HEK293T (cell line): ENCODE data around the gene CORO2A.

Experiments used
- ARNT ChIP-seq: fragments of 450-650 bp; IDR thresholded peaks from 2 replicates; pipeline ENCODE4 v1.6.1; 2017; ENCODE audit warnings: mild to moderate bottlenecking
- BHLHE40 ChIP-seq: fragments of 450-650 bp; IDR thresholded peaks from 2 replicates; pipeline ENCODE4 v1.6.1; 2016; ENCODE audit warnings: mild to moderate bottlenecking, moderate library complexity, borderline replicate concordance
- FOXA1 ChIP-seq: fragments of 450-650 bp; IDR thresholded peaks from 2 replicates; pipeline ENCODE4 v1.6.1; 2016; ENCODE audit warnings: mild to moderate bottlenecking
- HDGF ChIP-seq: fragments of 450-650 bp; IDR thresholded peaks from 2 replicates; pipeline ENCODE4 v1.6.1; 2017; ENCODE audit warnings: antibody characterized with exemption, borderline replicate concordance
- SUZ12 ChIP-seq: fragments of 450-650 bp; IDR thresholded peaks from 2 replicates; pipeline ENCODE4 v1.6.1; 2016; ENCODE audit warnings: mild to moderate bottlenecking
- TARDBP ChIP-seq: fragments of 450-650 bp; IDR thresholded peaks from 2 replicates; pipeline ENCODE4 v1.6.1; 2016

GRCh38 chr9:98201102-98201501, 8.7 kb upstream of the CORO2A start:
- TF ChIP-seq HDGF = no peak
- no peak for TF ChIP-seq SUZ12
- TF ChIP-seq BHLHE40 = no peak
- TF ChIP-seq FOXA1 = no peak
- TF ChIP-seq ARNT = no peak
- TF ChIP-seq TARDBP = no peak
